Thoracic aorta endothelial cell (primary cell): ENCODE data around the gene MVB12B. TPM values are rescaled to one million over a fixed set of nuclear protein-coding genes. Genes with fewer than 3 reads are reported as not detected.

ENCODE experiments used
- small RNA-seq: library from RNA; depleted of rRNA; stranded (forward); fragments of <200 nt; gene quantifications from one replicate; pipeline ENCODE3, GENCODE V24; 2012
- total RNA-seq: library from RNA; depleted of rRNA; stranded (reverse); fragments of >200 nt; gene quantifications from 2 replicates; pipeline ENCODE4 v1.2.3, GENCODE V29; 2012

MVB12B gene, protein sequence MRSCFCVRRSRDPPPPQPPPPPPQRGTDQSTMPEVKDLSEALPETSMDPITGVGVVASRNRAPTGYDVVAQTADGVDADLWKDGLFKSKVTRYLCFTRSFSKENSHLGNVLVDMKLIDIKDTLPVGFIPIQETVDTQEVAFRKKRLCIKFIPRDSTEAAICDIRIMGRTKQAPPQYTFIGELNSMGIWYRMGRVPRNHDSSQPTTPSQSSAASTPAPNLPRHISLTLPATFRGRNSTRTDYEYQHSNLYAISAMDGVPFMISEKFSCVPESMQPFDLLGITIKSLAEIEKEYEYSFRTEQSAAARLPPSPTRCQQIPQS
- 3.5 and 5.7 TPM in 2 replicates for total RNA-seq

DNA sequence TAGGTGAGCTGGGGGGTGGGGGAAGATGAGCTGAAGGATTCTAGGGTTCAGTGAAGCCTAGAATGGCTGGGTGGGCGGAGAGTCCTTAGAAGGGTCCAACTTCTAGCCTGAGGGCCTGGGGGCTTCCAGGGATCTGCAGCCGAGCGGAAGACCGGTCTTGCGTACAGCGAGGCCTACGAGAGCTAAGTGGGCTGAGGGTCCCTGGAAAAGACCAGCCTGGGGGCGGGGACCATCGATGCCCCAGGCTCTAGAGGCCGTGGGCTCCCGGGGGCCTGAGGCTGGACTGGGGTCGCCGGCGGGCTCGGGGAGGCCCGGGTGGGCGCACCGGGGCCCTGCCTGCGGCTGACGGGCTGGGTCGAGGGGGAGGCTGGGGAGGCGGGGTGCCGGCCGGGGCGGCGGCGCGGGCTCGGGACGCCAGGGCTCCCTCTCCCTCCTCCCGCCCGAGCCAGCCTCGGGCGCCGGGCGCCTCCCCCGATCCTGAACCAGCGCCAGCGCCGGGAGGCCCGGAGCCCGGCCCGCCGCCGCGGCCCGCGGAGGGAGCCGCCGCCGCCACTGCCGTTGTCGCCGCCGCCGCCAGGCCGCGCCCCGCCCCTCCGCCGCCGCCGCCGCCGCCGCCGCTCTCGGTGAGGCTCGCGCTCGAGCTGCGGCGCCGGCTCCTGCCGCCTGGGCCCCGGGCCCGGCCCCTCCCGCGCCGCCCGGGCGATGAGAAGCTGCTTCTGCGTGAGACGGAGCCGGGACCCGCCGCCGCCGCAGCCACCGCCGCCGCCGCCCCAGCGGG, at the start of gene MVB12B:
Gene MVB12B, plus strand, starts transcription at position 602 of the 778 bp plus-strand sequence. Its CDS starts 101 bp downstream, at position 703.

Small RNA genes lying within 50 kb of the gene (small RNA-seq; reads per million reads assigned to genes)
- gene RF00108, result not detected
